DOHH2 (cell line): Measurements from ENCODE around the gene ADIPOQ.
"Not testable (repeated sequence)": the region's sequence is repeated elsewhere in the genome, so short reads cannot be mapped to it uniquely, and the experiment has no call there.

Source experiments
- H3F3A ChIP-seq: fragments of 200-600 bp; sonication (generic), shearing (Covaris generic); 2 replicates; pipeline ENCODE4 v1.6.0; 2016; ENCODE audit warnings: antibody characterized with exemption, mild to moderate bottlenecking; ENCODE audit not compliant: control insufficient read depth, insufficient read depth
- H3K27ac ChIP-seq: fragments of 200-600 bp; sonication (generic); 2 replicates; pipeline ENCODE4 v1.5.1; 2014; ENCODE audit warnings: low read depth, mild to moderate bottlenecking, low read length, moderate library complexity
- H3K27me3 ChIP-seq: fragments of 200-600 bp; sonication (generic); 2 replicates; pipeline ENCODE4 v1.6.1; 2014; ENCODE audit warnings: mild to moderate bottlenecking, low read length, mixed read lengths; ENCODE audit not compliant: control insufficient read depth
- H3K36me3 ChIP-seq: fragments of 200-600 bp; sonication (generic); 2 replicates; pipeline ENCODE4 v1.6.1; 2014; ENCODE audit warnings: mild to moderate bottlenecking, low read length, moderate library complexity, mixed read lengths; ENCODE audit not compliant: control insufficient read depth
- H3K4me1 ChIP-seq: fragments of 200-600 bp; sonication (generic); 2 replicates; pipeline ENCODE4 v1.6.1; 2014; ENCODE audit warnings: mild to moderate bottlenecking, low read length, mixed read lengths; ENCODE audit not compliant: control insufficient read depth
- H3K4me2 ChIP-seq: fragments of 200-600 bp; sonication (generic); 2 replicates; pipeline ENCODE4 v1.6.0; 2014; ENCODE audit warnings: mild to moderate bottlenecking, low read length, moderate library complexity
- H3K4me3 ChIP-seq: fragments of 200-600 bp; sonication (generic); 2 replicates; pipeline ENCODE4 v1.5.1; 2014; ENCODE audit warnings: mild to moderate bottlenecking, low read length, mixed read lengths
- H3K79me2 ChIP-seq: fragments of 200-600 bp; sonication (generic); 2 replicates; pipeline ENCODE4 v1.6.1; 2014; ENCODE audit warnings: mild to moderate bottlenecking, low read length, mixed read lengths; ENCODE audit not compliant: control insufficient read depth
- H3K9me2 ChIP-seq: fragments of 200-600 bp; sonication (generic); replicated peaks from 2 replicates; pipeline ENCODE4 v1.6.1; 2014; ENCODE audit warnings: mild to moderate bottlenecking, low read length, mixed read lengths; ENCODE audit not compliant: control insufficient read depth
- H3K9me3 ChIP-seq: fragments of 200-600 bp; sonication (generic); 2 replicates; pipeline ENCODE4 v1.6.1; 2014; ENCODE audit warnings: antibody characterized with exemption, low read length, mixed read lengths; ENCODE audit not compliant: control insufficient read depth, insufficient read depth
- H4K20me1 ChIP-seq: fragments of 200-600 bp; sonication (generic); 2 replicates; pipeline ENCODE4 v1.6.0; 2014; ENCODE audit warnings: low read depth, mild to moderate bottlenecking, antibody characterized with exemption, low read length, moderate library complexity; ENCODE audit not compliant: control insufficient read depth, insufficient read depth
- EZH2phosphoT487 ChIP-seq: fragments of 200-600 bp; sonication (generic); IDR thresholded peaks from 2 replicates; pipeline ENCODE4 v1.6.1; 2017; ENCODE audit warnings: borderline replicate concordance, mild to moderate bottlenecking, antibody characterized with exemption, low read length, moderate library complexity, mixed read lengths
- TF ChIP-seq, protein P1 (sequence below): fragments of 200-600 bp; sonication (generic); IDR thresholded peaks from one replicate; pipeline ENCODE4 v1.5.1; 2014; ENCODE audit warnings: antibody characterized with exemption, mild to moderate bottlenecking, low read depth, low read length; ENCODE audit not compliant: poor library complexity, severe bottlenecking

The ADIPOQ gene

DNA sequence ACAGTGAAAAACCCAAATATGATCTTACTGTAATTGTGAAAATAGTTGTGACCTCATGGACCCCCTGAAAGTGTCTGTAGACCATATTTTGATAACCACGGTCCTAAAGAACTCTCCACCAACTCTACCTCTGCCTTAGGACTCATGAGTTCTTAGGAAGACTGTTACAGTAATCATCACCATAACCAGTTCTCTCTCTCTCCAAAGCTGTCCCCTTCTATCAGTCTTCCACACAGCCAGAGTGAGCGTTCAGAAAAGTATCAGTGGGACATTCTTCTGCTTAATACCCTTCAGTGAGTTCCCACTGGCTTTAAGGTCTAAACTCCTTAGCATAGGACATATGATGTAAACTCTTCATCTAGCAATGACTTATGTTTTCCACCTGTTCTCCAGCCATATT, 60.2 kb downstream of the ADIPOQ start:
- TF ChIP-seq, protein P1, sequence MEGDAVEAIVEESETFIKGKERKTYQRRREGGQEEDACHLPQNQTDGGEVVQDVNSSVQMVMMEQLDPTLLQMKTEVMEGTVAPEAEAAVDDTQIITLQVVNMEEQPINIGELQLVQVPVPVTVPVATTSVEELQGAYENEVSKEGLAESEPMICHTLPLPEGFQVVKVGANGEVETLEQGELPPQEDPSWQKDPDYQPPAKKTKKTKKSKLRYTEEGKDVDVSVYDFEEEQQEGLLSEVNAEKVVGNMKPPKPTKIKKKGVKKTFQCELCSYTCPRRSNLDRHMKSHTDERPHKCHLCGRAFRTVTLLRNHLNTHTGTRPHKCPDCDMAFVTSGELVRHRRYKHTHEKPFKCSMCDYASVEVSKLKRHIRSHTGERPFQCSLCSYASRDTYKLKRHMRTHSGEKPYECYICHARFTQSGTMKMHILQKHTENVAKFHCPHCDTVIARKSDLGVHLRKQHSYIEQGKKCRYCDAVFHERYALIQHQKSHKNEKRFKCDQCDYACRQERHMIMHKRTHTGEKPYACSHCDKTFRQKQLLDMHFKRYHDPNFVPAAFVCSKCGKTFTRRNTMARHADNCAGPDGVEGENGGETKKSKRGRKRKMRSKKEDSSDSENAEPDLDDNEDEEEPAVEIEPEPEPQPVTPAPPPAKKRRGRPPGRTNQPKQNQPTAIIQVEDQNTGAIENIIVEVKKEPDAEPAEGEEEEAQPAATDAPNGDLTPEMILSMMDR = no peak
- TF ChIP-seq EZH2phosphoT487 = no peak
- H3K27me3 ChIP-seq = no peaks in the 10 kb centered on the region

DNA sequence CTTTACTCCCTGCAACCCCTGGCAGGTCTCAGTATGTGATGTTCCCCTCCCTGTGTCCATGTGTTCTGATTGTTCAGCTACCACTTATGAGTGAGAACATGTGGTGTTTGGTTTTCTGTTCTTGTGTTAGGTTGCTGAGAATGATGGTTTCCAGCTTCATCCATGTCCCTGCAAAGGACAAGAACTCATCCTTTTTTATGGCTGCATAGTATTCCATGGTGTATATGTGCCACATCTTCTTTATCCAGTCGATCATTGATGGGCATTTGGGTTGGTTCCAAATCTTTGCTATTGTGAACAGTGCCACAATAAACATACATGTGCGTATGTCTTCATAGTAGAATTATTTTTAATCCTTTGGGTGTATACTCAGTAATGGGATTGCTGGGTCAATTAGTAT, 61.2 kb downstream of the ADIPOQ start:
- H3K36me3 ChIP-seq, H3K9me2 ChIP-seq, H3K4me3 ChIP-seq, H3F3A ChIP-seq, H3K27me3 ChIP-seq, H3K4me2 ChIP-seq, H3K4me1 ChIP-seq, H3K79me2 ChIP-seq, H3K27ac ChIP-seq, H3K9me3 ChIP-seq, H4K20me1 ChIP-seq: not testable (repeated sequence)

More for the DNA sequence above, 60.2 kb downstream of the ADIPOQ start:
- H3K9me2 ChIP-seq = no peaks in the 10 kb centered on the region
- no peak overlapping the region for H3K4me3 ChIP-seq
- no peak overlapping the region for H3K27ac ChIP-seq
- H3K36me3 ChIP-seq = no peaks in the 10 kb centered on the region
- no peaks in the 10 kb centered on the region for H3K4me1 ChIP-seq
- H3K9me3 ChIP-seq = no peaks in the 10 kb centered on the region
- H3F3A ChIP-seq = no peaks in the 10 kb centered on the region
- H3K4me2 ChIP-seq = no peak overlapping the region
- no peaks in the 10 kb centered on the region for H3K79me2 ChIP-seq
- no peaks in the 10 kb centered on the region for H4K20me1 ChIP-seq

DNA sequence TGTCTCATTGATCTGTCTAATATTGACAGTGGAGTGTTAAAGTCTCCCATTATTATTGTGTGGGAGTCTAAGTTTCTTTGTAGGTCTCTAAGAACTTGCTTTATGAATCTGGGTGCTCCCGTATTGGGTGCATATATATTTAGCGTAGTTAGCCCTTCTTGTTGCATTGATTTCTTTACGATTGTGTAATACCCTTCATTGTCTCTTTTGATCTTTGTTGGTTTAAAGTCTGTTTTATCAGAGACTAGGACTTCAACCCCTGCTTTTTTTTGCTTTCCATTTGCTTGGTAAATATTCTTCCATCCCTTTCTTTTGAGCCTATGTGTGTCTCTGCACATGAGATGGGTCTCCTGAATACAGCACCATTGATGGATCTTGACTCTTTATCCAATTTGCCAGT, 64.6 kb downstream of the ADIPOQ start:
- not testable (repeated sequence) for H3K4me1 ChIP-seq, H3K79me2 ChIP-seq, H3K4me2 ChIP-seq, H3K36me3 ChIP-seq, H3K9me3 ChIP-seq, H3K27ac ChIP-seq, H4K20me1 ChIP-seq, H3K4me3 ChIP-seq, H3K27me3 ChIP-seq, H3K9me2 ChIP-seq, H3F3A ChIP-seq
